NB4 (cell line): ENCODE data around the gene NGB.

Experiments
- DNase-seq: peaks from one replicate; pipeline ENCODE4 v3.0.0; 2010; ENCODE audit warnings: low read depth
- H3K4me3 ChIP-seq: one replicate; pipeline ENCODE4 v1.5.1; 2011; ENCODE audit warnings: mild to moderate bottlenecking, low read depth, low read length, moderate library complexity
- MYC ChIP-seq: IDR thresholded peaks from 2 replicates; pipeline ENCODE4 v1.6.1; 2011; ENCODE audit warnings: low read depth, low read length
- POLR2A ChIP-seq: IDR thresholded peaks from 2 replicates; pipeline ENCODE4 v1.6.1; 2011; ENCODE audit warnings: mild to moderate bottlenecking; ENCODE audit not compliant: insufficient read length; ENCODE audit errors: extremely low read depth
- TF ChIP-seq, protein P1 (sequence below): IDR thresholded peaks from 2 replicates; pipeline ENCODE4 v1.6.1; 2011; ENCODE audit warnings: low read depth, low read length
- TF ChIP-seq, protein P2 (sequence below): IDR thresholded peaks from one replicate; pipeline ENCODE4 v1.5.1; 2012; ENCODE audit warnings: low read depth, low read length

Gene NGB

DNA sequence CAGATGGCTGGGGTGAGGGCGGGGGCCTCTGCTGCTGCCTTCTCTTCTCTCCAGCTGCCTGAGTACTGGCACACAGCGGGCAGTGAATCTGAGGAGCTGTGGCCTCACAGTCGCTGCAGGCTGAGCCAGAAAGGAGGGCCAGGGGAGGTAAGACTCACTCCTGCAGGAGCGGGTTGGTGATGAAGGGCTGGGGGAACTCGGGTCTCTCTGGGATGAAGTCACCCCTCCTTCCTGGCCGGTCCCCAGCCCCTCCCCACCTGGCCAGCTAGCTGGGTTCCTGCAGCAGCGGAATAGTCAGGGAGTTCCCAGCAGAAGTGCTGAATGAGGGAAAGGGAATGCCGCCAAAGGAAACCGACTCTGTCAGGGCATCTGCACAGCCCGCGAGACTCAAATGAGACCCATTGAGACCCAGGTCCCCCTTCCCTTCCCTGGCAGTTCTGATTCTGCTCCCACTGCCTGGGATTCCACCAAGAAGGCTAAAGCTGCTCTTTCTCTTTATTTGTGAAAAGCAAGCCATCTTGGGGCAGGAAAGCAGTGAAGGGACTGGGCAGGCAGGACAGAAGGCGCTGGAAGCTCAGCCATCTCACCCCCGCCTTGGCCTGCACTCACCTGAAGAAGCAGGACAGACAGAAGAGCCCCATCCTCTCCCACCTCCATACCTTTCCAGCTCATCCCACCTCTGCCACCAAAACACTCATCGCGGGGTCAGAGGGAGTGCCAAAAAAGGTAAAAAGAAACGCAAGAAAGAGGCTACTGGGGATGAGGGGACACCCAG is 5.3 kb downstream of the NGB start:
- DNase-seq: no peak
- TF ChIP-seq, protein P1, sequence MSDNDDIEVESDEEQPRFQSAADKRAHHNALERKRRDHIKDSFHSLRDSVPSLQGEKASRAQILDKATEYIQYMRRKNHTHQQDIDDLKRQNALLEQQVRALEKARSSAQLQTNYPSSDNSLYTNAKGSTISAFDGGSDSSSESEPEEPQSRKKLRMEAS: no peak
- no peak for TF ChIP-seq POLR2A
- TF ChIP-seq, protein P2, sequence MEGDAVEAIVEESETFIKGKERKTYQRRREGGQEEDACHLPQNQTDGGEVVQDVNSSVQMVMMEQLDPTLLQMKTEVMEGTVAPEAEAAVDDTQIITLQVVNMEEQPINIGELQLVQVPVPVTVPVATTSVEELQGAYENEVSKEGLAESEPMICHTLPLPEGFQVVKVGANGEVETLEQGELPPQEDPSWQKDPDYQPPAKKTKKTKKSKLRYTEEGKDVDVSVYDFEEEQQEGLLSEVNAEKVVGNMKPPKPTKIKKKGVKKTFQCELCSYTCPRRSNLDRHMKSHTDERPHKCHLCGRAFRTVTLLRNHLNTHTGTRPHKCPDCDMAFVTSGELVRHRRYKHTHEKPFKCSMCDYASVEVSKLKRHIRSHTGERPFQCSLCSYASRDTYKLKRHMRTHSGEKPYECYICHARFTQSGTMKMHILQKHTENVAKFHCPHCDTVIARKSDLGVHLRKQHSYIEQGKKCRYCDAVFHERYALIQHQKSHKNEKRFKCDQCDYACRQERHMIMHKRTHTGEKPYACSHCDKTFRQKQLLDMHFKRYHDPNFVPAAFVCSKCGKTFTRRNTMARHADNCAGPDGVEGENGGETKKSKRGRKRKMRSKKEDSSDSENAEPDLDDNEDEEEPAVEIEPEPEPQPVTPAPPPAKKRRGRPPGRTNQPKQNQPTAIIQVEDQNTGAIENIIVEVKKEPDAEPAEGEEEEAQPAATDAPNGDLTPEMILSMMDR: no peak
- TF ChIP-seq MYC: no peak
- no peak overlapping the region for H3K4me3 ChIP-seq

DNA sequence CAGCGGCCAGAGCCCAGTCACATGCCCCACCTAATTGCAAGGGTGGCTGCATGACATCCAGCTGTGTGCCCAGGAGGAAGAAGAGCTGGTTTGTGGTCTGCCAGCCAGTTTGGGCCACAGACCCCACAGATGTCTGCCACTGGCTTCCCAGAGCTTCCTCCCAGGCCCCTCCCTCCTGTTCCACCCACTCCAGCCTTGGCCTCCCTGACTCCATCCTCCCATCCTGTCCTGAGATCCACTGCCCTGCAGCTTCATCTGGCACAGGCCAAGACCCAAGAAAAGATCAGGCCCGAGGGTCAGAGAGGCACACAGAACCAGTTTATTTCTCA is 5.9 kb downstream of the NGB start:
- DNase-seq: no peak
- no peak overlapping the region for H3K4me3 ChIP-seq
- TF ChIP-seq, protein P2: no peak
- TF ChIP-seq POLR2A: no peak
- TF ChIP-seq, protein P1: no peak
- no peak for TF ChIP-seq MYC

DNA sequence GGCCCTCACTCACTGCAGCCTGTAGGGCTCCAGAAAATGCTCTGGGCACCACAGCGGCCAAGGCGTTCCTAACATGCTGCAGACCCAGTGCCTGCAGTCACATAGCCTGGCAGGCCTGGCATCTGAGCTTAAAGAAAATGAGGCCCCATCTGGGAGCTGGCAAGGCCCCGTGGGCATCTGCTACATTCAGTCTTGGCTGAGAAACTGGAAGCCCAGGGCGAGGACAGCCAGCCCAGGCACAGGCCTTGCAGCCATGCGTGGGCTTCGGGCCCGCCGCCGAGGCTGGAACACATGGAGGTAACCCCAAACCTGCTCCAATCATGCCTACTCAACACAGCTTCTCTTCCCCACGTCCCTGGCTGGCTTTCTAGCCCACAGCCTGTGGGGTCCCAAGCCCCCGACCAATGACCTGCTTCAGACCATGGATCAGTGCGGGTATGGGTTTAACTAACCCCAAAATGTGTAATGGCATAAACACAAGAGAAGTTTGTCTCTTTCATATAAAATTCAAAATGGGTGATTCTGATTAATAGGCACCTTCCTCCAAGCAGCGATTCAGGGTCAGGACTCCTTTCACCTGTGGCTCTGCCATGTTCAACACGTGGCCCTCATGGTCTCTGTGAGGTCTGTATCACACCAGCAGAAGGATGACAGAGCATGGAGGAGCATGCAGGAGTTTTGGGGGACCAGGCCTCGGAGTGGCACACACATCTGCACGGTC is 6.4 kb downstream of the NGB start:
- DNase-seq: no peak
- no peak overlapping the region for H3K4me3 ChIP-seq
- TF ChIP-seq, protein P1: no peak
- TF ChIP-seq POLR2A: no peak
- TF ChIP-seq, protein P2: no peak
- no peak for TF ChIP-seq MYC

DNA sequence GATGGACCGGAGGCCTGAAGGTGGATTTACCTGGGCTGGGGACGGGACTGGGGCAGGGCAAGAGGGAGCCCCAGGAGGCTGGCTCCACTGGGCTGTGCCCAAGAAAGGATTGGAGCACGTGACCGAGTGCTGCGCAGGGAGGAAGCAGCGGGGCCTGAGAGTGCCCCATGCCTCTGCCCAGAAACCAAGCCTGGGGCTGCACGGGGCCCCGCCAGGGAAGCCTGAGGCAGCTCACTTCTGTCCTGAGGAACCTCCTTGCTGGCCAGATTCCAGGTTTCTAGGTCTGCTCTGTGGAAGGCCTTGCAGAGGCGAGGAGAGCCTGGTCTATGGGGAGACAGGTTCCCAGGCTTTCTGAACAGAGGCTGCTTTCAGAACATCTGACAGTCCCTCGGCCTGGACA is 10.4 kb downstream of the NGB start:
- TF ChIP-seq, protein P1: no peak
- TF ChIP-seq POLR2A (no peak), MYC (no peak)
- TF ChIP-seq, protein P2: no peak
- no peak overlapping the region for H3K4me3 ChIP-seq
- DNase-seq: no peak

DNA sequence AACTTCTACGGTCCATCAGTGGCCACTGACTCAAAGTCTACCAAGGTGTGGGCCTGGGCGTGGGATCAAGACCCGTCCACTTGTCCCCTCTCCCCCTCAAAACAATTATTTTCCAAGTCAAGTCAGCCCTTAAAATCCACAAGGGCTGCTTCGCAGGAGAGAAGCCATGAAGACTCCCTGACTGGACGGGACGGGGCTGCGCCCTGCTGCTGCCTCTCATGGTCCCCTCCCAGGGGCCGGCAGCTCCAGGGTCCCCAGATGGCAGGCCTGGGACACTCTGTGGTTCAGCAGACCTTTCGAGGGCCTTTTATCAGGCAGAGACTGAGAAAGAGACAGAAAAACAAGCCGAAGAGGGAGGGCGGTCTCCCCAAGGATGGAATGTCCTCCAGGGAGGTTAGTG is 10.8 kb downstream of the NGB start:
- DNase-seq: no peak
- TF ChIP-seq MYC (no peak), POLR2A (no peak)
- TF ChIP-seq, protein P1: no peak
- TF ChIP-seq, protein P2: no peak
- H3K4me3 ChIP-seq: no peak overlapping the region
